Breast epithelium (tissue), 3 donors: ENCODE results near the gene TTC22.

Experiments used
- POLR2A ChIP-seq: fragments of 450-650 bp; IDR thresholded peaks from one replicate; pipeline ENCODE4 v1.6.1; 2016; ENCODE audit warnings: antibody characterized with exemption, mild to moderate bottlenecking, moderate library complexity
- POLR2AphosphoS5 ChIP-seq, 3 donors: sonication (generic); formaldehyde crosslinking; IDR thresholded peaks; one replicate each; pipeline ENCODE4 v1.6.1; 2017; ENCODE audit warnings: antibody characterized with exemption in 3 of 3
- TF ChIP-seq, protein P1 (sequence below), 3 donors: fragments of 450-650 bp; IDR thresholded peaks; one replicate each; pipeline ENCODE4 v1.5.1; 2016 to 2017; ENCODE audit warnings: antibody characterized with exemption in 3 of 3, mild to moderate bottlenecking in 3 of 3, moderate library complexity in 3 of 3

DNA sequence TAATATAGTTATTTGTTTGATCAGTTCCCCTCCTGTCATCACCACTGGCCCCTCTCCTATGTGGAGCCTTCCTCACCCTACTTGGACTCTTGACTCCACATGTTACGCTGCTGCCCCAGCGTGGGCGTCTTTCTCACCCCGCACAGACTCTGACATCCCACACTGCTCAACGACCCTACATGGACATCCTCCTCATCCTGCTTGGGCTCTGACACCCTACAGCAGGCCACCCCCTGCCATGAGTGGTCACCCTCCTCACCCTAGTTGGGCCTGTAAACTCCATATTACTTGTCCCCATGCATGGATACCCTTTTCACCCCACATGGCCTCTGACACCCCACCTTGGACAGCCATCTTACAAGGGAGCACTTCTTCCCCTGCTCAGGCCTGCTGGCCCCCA is 64.4 kb downstream of the TTC22 start:
- TF ChIP-seq POLR2A (no peak), POLR2AphosphoS5 (IDR thresholded peaks at IDR 0.05) (no peak)
- TF ChIP-seq, protein P1, sequence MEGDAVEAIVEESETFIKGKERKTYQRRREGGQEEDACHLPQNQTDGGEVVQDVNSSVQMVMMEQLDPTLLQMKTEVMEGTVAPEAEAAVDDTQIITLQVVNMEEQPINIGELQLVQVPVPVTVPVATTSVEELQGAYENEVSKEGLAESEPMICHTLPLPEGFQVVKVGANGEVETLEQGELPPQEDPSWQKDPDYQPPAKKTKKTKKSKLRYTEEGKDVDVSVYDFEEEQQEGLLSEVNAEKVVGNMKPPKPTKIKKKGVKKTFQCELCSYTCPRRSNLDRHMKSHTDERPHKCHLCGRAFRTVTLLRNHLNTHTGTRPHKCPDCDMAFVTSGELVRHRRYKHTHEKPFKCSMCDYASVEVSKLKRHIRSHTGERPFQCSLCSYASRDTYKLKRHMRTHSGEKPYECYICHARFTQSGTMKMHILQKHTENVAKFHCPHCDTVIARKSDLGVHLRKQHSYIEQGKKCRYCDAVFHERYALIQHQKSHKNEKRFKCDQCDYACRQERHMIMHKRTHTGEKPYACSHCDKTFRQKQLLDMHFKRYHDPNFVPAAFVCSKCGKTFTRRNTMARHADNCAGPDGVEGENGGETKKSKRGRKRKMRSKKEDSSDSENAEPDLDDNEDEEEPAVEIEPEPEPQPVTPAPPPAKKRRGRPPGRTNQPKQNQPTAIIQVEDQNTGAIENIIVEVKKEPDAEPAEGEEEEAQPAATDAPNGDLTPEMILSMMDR (IDR thresholded peaks at IDR 0.05): no peak
